ENCODE measurements around the gene SCYL3. TPM values are rescaled to one million over a fixed set of nuclear protein-coding genes. Genes with fewer than 3 reads are reported as not detected.
"Not testable (repeated sequence)": the region's sequence is repeated elsewhere in the genome, so short reads cannot be mapped to it uniquely, and the experiment has no call there.

SCYL3 gene
- total RNA-seq, 1 donor from 2014 or later: 9.9 TPM

DNA sequence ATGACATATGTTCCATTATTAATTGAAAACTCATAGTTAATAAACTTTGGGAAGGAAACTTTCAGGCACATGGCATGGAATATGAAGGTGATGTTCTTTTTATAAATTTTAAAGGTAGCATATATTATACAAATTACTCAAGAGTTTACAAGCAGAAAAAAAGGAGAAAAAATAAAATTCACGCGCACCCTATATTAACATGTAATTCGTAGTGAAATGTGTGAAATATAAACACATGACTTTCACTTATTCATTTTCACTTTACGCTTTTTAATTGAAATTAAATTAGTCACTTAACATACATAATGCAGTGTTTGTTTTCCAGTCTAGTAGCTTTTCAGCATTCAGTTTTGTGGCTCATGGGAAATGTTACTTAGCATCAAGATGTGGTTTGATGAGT is 27.4 kb upstream of the SCYL3 start:
- ATAC-seq (no peak), DNase-seq (no peak)
- Histone ChIP-seq H3K27me3 (ENCODE audit: low read depth) (no peaks in the 10 kb centered on the region), H3K27ac (no peak overlapping the region), H3K4me1 (no peaks in the 10 kb centered on the region), H3K36me3 (no peaks in the 10 kb centered on the region), H3K9me3 (no peaks in the 10 kb centered on the region), H3K4me3 (no peak overlapping the region)
- intact Hi-C loops (cut with DNase I): no loop called here
- TF ChIP-seq, protein P1, sequence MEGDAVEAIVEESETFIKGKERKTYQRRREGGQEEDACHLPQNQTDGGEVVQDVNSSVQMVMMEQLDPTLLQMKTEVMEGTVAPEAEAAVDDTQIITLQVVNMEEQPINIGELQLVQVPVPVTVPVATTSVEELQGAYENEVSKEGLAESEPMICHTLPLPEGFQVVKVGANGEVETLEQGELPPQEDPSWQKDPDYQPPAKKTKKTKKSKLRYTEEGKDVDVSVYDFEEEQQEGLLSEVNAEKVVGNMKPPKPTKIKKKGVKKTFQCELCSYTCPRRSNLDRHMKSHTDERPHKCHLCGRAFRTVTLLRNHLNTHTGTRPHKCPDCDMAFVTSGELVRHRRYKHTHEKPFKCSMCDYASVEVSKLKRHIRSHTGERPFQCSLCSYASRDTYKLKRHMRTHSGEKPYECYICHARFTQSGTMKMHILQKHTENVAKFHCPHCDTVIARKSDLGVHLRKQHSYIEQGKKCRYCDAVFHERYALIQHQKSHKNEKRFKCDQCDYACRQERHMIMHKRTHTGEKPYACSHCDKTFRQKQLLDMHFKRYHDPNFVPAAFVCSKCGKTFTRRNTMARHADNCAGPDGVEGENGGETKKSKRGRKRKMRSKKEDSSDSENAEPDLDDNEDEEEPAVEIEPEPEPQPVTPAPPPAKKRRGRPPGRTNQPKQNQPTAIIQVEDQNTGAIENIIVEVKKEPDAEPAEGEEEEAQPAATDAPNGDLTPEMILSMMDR (IDR thresholded peaks at IDR 0.05): no peak

DNA sequence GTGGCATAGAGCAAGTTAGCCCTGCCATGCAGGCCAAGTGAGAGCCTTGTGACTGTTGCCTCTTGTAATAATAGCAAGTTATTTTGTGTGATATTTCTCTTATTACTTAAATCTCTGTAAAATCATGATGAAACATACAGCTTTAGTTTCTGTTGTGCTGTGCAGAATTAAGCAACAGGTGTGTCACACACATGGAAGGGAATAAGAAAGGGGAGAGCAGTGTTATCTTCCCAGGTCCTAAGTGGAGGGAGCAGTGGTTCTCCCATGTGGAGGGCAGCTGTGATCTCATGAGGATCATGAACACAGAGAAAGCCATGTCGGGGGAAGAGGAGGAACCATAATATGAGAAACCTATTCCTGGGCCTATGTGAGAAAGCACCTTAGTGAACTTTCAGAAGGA is 25.2 kb upstream of the SCYL3 start:
- Histone ChIP-seq H3K4me3 (no peak overlapping the region), H3K9me3 (no peaks in the 10 kb centered on the region), H3K27ac (no peak overlapping the region), H3K4me1 (no peaks in the 10 kb centered on the region), H3K27me3 (ENCODE audit: low read depth) (no peaks in the 10 kb centered on the region), H3K36me3 (no peaks in the 10 kb centered on the region)
- intact Hi-C loops (cut with DNase I): no loop called here
- ATAC-seq (no peak), DNase-seq (no peak)
- TF ChIP-seq, protein P1 (IDR thresholded peaks at IDR 0.05): no peak

DNA sequence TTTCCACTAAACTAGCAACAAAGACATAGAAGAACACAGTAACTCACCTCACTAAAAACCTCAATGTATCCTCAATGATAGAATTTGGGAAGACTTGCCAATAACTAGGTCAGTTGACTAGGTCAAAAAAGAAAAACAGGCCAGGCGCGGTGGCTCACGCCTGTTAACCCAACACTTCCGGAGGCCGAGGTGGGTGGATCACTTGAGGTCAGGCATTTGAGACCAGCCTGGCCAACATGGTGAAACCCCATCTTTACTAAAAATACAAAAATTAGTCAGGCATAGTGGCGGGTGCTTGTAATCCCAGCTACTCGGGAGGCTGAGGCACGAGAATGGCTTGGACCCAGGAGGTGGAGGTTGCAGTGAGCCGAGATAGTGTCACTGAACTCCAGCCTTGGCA is 24.5 kb upstream of the SCYL3 start:
- H3K36me3 ChIP-seq; H3K9me3 ChIP-seq; H3K4me3 ChIP-seq; DNase-seq; ATAC-seq; intact Hi-C loops (cut with DNase I); H3K27me3 ChIP-seq (ENCODE audit: low read depth); H3K4me1 ChIP-seq; H3K27ac ChIP-seq: not testable (repeated sequence)

DNA sequence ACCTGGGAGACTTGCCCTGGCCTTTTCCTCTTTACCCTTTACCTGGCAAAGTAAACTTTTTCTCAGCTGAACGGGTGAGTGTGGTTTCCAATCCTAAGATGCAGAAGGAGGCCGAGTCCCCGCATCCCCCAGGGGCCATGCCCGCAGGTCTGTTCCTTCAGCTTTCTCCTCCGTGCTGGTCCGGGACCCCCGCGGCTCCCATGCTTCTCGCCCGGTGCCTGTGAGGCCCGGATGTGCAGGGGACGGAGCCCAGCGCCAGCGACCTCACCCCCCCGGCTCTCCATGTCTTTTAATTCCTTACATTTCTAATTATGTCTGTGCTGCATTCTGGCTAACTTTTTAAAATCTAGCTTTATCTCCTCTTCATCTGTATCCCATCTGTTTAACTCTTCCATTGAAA is 21.5 kb upstream of the SCYL3 start:
- TF ChIP-seq, protein P1 (IDR thresholded peaks at IDR 0.05): no peak
- H3K9me3 ChIP-seq: no peaks in the 10 kb centered on the region
- no peak overlapping the region for H3K27ac ChIP-seq
- H3K4me1 ChIP-seq: no peaks in the 10 kb centered on the region
- no peaks in the 10 kb centered on the region for H3K27me3 ChIP-seq (ENCODE audit: low read depth)
- ATAC-seq (peak in 1 of 2 donors; percentile 28), DNase-seq (no peak)
- no peak overlapping the region for H3K4me3 ChIP-seq
- no peaks in the 10 kb centered on the region for H3K36me3 ChIP-seq
- intact Hi-C loops (cut with DNase I): no loop called here

DNA sequence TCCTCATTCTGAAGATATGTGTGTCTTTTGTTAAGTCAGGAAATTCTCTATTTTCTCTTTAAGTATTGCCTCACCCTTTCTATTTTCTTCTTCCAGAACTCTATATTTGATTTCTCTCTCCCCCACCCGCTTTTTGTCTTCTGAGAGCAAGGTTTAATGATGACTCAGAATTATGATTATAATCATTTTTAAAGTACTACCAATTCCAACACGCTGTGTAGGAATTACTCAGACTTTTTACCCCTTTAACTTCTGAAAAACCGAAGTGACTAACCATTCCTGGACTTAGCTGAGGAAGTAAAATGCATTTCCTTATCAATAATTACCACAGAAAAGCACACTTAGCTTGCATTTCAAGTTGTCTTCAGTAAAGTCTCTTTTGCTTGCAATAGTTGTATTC is 20.8 kb upstream of the SCYL3 start:
- H3K36me3 ChIP-seq: no peaks in the 10 kb centered on the region
- H3K9me3 ChIP-seq: no peaks in the 10 kb centered on the region
- intact Hi-C loops (cut with DNase I): no loop called here
- no peak overlapping the region for H3K4me3 ChIP-seq
- TF ChIP-seq, protein P1 (IDR thresholded peaks at IDR 0.05): no peak
- H3K4me1 ChIP-seq: no peaks in the 10 kb centered on the region
- no peak overlapping the region for H3K27ac ChIP-seq
- DNase-seq: no peak
- ATAC-seq: no peak
- H3K27me3 ChIP-seq (ENCODE audit: low read depth): no peaks in the 10 kb centered on the region

DNA sequence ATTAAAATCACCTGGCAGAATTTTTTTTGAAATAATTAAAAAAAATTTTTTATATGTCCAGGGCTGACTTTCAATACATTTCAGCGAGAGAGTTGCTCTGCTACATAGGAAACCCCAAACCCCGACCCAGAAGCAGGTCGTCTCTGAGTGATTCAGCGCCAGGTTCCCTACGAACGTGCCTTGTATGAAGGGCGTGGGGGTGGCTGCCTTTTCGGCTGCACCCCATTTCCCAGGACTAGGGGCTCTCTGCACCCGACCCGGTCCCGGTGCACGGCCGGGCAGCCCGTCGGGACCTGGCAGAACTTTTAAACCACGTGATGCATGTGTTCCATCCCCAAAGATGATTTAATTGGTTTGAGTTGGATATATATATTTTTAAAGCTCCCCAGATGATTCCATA is 15.8 kb upstream of the SCYL3 start:
- H3K27ac ChIP-seq: no peak overlapping the region
- intact Hi-C loops (cut with DNase I): no loop called here
- H3K4me1 ChIP-seq: no peaks in the 10 kb centered on the region
- no peak for DNase-seq
- no peaks in the 10 kb centered on the region for H3K9me3 ChIP-seq
- TF ChIP-seq, protein P1 (IDR thresholded peaks at IDR 0.05): no peak
- no peak overlapping the region for H3K4me3 ChIP-seq
- H3K36me3 ChIP-seq: no peaks in the 10 kb centered on the region
- no peaks in the 10 kb centered on the region for H3K27me3 ChIP-seq (ENCODE audit: low read depth)
- no peak for ATAC-seq

All from lower lobe of right lung (tissue), 2 donors.